GM18909 (cell line): ENCODE data around the gene CHD6.

ENCODE experiments used
- ATAC-seq: cut with Tn5 transposase; IDR thresholded peaks from one replicate; pipeline ENCODE4 v1.9.1; 2021; ENCODE audit warnings: mild to moderate bottlenecking; ENCODE audit not compliant: unreplicated experiment, poor library complexity

Gene CHD6

DNA sequence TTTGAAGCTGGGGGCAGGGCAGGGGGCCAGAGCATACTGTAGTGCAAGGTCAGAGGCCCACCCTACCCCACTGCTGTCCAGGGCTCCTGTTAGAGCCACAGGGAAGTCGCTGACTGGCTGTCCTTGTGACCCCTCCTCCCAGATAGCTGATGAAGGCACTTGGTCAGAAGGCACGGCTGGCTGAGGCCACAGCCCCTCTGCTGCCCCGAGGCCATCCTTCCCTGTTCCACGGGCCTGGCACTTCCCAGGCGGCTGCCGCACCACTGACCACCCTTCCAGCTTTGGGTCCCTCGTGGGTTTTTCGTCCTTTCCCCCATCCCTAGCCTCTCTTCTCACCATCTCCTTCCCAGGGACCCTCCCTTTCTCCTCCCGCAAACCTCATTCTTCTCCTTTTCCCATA is 242.3 kb downstream of the CHD6 start:
- ATAC-seq, result no peak

DNA sequence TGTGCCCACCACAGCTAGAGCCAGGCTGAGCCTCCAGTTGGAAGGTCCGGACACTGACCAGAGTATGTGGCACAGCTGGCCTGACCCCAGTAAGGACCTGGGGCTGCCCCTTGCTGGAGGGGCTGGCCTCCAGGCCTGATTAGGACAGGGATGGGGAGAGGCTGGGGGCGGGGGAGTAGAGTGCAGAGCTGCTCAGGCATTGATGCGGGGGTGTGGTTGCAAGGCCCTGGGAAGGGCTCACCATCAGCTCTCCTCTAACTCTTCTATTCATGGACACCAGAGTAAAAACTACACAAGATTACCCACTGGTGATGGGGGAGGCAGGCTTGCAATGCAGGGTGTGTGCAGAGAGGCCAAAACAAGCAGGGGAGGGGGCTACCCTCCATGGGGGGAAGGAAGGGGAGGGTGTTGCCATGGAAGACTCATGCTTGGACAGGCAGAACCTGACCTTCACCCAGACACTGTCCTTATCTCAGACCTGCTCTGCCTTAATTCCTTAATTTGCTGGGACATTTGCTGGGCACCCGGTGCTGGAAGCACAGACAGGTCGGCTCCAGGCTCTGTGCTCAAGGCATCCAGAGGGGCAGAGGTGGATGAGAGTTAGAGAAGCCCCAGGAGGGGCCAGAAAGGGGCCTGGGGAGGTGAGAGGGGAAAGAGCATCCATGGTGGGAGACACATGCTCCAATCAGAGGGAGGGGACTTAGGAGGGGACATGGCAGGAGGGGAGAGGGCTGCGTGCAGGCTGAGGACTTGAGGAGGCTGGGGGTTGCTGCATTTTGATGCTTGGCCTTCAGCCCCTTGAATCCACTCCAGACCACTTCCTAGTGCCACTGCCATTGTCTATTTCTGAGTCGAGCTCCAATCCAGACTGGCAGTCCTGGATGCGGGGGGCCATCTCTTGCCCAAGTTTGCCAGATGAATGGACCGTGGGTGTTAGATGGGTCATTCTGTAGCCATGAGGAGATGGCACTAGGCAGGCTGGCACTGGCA is 244.0 kb downstream of the CHD6 start:
- no peak for ATAC-seq

- no peak for ATAC-seq
Observed at GRCh38 chr20:41373251-41373783, 244.9 kb downstream of the CHD6 start.

GRCh38 chr20:41371371-41371770 is 246.8 kb downstream of the CHD6 start:
- ATAC-seq, result no peak

GRCh38 chr20:41370176-41370575 is 248.0 kb downstream of the CHD6 start:
- no peak for ATAC-seq

GRCh38 chr20:41369673-41370072 is 248.5 kb downstream of the CHD6 start:
- no peak for ATAC-seq

- no peak for ATAC-seq
Observed at GRCh38 chr20:41367956-41368355, 250.2 kb downstream of the CHD6 start.

DNA sequence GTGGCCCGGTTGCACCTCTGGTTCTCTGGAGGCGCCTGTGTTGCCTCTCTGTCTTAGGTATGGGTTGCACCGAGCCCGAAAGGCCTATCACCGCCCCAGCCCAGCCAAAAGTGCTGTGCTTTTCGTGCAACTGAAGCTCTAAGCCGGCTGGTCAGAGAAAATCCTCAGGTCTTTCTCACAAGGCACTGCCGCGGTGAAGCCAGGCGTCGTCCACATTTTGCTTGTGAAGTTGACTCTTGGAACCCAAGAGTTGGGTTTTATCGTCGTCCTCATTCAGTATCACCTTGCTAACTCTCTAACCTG is 250.8 kb downstream of the CHD6 start:
- ATAC-seq, result no peak

DNA sequence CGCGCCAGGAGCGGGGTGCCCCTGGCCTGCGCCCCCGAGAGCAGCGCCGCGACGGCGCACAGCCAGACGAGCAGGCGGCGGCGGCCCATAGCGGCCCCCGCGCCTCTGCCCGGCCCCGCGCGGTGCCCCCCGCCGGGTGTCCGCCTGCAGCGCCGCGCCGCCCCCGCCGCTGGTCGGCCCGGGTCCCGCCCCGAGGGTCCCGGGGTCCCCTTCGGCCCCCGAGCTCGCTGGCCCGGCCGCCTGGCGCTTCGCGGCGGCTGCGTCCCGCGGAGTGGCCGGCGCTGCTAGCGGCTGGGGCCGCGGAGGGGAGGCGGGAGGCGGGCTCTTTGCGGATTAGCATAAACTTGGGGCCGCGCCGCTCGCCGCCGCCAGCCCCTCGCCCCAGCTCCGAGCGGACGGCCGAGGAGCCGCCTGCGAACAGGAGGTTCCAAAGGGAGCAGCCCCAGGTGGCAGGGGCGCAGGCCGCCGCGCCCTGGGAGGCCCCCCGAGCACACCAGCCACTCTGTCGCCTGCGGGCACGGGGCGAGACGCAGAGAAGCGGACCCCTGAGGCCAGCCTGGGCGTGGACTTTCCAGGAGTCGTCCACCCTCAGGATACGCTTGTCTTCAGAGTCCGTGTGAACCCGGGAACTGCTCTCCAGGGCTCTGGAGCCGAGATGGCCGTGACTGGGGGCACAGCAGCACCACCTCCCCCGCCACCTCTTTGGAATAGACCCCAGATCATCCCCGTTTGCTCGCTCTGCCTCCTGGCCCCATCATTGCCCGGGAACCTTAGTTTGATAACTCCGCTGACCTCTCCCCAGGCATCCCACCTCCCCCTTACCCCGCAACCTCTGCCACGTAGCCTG is 251.4 kb downstream of the CHD6 start, which contains the start of gene EMILIN3:
TSS of gene EMILIN3 (minus strand) at position 273 of the 847 bp plus-strand sequence. CDS start at position 89, 184 bp downstream.
- ATAC-seq, result no peak

- ATAC-seq, result no peak
Observed at GRCh38 chr20:41365777-41366545, 252.2 kb downstream of the CHD6 start.

DNA sequence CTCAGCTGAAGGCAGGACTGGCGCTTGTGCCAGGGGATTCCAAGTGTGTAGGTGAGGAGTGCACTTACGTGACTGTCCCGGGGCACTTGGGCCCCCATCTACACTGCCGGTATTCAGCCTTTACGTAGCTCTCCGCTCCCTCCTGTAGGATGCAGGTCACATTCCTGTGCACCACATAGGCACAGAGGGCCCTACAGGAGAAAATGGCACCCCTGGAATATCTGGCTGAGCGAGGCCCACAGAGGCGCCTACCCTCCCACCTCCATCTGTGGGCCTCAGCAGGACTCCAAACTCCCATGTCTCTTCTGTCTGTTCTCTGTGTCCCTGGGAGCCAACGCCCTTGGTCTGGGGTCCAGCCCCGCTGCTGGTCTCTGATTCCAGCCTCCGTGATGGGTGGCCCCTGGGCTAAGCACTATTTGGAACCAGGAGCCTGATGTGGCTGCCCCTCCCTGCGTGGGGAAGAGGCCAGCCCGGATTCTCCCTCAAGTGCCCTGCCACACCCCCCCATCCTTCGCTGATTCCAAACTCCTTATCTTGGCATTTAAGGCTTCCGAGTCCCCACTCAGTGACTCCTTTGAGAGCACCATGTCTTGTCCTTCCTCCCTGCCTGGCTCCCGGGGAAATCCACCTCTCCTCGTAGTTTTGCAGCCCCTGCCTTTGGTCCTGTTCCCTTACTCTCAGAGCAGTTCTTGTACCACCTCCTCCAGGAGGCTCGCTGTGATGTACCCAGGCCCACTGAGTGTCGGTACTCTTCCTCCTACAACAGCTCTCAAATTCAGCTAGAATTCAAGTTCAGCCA is 253.0 kb downstream of the CHD6 start:
- no peak for ATAC-seq

GRCh38 chr20:41364236-41364855 is 253.8 kb downstream of the CHD6 start:
- ATAC-seq, result no peak

DNA sequence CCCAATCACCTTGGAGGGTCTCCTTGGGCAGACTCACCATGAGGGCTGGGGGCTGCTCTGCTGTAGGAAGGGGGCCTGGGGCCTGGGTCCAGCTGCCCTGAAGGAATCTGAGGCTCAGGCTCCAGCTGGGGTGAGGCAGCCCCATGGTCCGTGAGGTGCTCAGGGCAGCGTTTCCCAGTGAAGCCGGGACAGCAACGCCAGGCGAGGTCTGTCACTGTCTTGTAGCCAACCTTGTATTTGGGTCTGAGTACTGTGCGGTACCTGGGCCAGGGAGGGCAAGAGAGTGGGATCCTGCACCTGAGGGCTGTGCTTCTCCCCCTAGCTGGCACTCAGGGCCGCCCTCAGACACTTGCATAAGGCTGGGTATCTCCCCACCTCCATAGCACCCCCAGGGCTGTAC is 254.6 kb downstream of the CHD6 start:
- ATAC-seq, result no peak

DNA sequence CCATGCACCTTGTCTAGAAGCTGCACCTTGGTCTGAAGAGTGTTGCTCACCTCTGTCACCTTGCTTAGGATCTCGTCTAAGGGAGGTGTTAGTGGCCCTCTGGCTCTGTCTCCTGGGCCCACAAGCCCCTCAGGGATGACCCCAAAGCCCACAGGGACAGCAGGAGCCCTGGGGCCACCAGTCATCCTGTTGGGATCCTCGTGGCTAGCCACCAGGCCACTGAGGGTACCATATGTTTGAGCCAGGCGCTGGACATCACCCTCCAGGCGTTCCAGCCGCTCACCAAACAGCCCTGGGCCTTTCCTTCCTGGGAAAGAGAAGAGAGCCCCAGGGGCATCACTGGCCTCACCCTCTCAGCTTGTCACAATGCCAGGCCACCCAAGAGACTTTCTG is 255.4 kb downstream of the CHD6 start:
- ATAC-seq, result no peak

- ATAC-seq, result no peak
Observed at GRCh38 chr20:41361757-41362747, 256.1 kb downstream of the CHD6 start.

DNA sequence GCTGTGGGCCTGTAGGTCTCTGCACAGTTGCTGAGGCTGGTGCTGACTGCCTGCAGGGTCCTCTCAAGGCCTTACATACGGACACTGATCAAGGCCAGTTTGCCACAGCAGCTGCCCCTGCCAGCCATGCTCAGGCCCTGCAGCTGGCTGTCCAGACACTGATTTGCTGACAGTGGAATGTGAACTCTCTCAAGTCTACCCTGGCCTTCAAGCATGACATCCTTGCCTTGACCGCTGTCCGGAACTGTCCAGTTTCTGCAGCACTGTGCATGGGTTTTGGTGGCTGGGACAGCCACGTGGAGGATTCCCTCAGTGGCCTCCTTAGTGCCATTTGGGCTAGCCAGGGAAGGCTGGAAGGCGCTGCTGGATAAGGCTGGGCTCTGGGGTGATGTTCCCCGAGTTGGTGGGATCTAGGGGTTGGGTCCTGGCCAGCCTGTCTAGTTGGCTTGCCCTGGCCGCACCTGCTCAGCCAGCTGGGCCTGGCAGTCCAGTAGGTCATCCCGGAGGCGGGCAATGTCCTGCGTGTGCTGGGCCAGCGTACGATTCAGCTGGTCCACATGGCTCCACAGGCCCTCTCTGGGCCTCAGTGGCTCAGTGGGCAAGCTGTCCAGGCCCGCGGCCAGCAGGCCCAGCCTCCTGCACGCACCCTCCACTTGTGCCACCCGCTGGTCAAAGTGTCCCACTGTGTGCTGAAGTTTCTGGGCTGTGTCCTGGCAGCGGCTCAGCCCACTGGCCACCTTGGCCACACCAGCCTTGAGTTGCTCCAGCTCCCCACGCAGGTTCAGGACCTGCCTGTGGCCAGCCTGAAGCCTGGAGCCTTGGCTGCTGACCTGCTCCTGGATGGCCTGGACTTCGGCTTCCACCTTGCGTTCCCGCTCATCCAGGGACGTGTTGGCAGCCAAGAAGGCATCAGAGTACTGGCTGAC is 257.1 kb downstream of the CHD6 start:
- no peak for ATAC-seq

DNA sequence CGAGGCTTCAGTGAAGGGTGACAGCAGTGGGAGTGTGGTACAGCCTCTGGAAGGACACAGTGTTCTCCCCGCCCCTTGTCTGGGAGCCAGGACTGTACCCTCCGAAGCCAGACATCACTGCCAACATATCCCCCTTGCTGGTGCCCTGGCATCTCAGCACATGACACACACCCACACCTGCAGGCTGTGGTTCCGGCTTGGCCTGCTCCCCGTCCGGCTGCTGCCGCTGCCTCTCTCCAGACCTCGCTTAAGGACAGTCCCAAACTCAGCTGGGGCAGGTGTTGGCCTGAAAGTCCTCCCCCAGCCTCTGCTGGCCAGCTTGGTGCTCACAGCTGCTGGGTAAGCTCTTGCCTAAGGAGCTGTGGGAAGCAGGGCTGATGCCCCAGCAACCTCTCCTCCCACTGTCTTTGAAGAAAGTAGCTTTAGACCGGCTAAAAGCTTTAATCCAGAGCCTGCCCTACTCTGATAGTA is 258.6 kb downstream of the CHD6 start:
- ATAC-seq, result no peak
